Adrenal gland (tissue), 5 donors: ENCODE measurements around the gene CHDH.

Experiments
- CTCF ChIP-seq, 6 experiments: fragments of 450-650 bp in 4 of 6; fragments of 200-600 bp in 2 of 6; sonication (generic) in 1 of 6; IDR thresholded peaks; 1 replicate in 5 of 6; 2 replicates in 1 of 6; pipeline versions ENCODE4 v1.5.1 to v1.8.0; 2016 to 2021; ENCODE audit warnings: antibody characterized with exemption in 6 of 6, mild to moderate bottlenecking in 2 of 6, moderate library complexity in 1 of 6
- POLR2A ChIP-seq, 2 donors: fragments of 450-650 bp; IDR thresholded peaks; one replicate each; pipeline ENCODE4 v1.6.1; 2017; ENCODE audit warnings: antibody characterized with exemption in 2 of 2, mild to moderate bottlenecking in 2 of 2, moderate library complexity in 1 of 2
- donor health status: DM: no; HTN: no; CAD: no.

GRCh38 chr3:53846851-53847155 is 584 bp upstream of the CHDH start:
- TF ChIP-seq POLR2A (IDR thresholded peaks at IDR 0.05) (no peak), CTCF (IDR thresholded peaks at IDR 0.05) (no peak)
